ENCODE measurements around the gene DOK7.

The DOK7 gene

DNA sequence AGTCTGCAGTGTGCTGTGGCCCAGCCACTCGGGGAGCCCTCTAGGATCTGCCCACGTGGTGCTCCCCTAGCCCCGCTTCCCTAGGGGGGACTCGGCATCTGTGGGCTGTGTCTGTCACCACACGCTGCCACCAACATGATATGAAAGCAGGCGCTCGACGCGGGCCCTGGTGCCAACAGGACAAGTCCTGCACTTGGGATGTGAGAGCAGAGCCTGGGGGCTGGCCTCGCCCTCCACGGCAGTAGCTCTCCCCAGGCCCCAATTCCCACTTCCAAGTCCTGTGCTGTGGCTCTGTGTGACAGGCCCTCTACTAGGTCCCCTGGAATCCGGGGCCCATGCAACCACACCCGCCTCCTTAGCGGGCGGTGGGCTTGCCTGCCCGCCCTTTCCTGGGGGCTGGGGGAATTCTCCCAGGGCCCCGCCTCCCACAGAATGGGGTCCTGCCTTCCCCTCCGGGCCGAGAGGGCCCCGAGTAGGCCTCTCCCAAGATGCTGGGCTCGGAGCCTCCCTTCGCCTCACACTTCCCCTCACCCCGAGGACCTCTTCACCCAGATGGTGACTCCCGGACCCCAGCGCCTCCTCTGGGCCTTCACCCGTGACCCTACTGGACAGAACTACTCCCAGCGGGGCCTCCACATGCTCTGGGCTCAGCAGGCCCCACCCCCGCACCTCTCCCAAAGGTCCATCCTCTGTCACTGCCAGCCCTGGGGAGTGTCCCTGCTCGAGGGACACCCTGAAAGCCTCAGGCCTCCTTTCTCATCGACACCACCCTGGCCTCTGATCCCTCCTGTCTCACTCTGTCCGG is 57.9 kb downstream of the DOK7 start:
- DNase-seq (ENCODE audit: low read depth, low spot score) = no peak

DNA sequence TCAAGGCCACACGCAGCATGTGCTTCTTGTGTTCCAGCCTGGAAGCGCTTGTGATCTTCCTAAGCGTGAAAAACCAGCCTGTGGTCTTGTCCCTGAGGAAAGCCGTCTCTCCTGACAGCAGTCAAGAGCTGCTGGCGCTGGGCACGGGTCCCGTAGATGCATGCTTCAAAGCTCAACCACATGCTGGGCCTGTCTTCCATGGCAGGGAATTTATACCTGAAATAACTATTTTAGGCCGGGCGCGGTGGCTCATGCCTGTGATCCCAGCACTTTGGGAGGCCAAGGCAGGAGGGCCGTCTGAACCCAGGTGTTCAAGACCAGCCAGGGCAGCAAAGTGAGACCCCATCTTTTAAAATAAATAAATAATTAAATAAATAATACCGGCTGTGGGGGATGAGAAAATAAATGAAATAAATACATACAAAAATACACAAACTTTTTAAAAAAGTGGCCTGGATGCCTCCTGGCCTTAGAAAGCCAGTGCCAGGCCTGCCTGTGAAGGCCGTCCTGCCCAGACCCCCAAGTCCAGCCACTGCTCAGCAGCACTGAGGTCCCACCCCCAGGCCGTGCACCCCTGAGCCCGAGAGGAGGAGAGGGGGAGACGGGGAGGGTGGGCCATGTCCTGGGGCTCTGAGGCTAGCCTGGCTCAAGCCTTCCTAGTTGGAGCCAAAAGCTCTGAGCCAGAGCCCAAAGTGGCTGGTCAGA is 58.7 kb downstream of the DOK7 start:
- DNase-seq (ENCODE audit: low read depth, low spot score) = no peak

DNA sequence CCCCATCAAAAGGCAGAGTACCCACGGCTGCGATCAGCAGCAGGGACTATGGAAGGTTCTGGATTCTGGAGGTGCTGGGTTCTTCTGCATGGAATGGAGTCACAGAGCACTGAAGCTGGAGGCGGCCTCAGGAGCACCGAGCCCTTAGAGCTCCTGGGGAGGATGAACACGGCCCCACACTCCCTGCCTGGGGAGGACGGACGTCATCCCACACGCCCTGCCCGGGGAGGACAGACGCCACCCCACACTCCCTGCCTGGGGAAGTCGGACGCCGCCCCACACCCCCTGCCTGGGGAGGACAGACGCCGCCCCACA is 59.2 kb downstream of the DOK7 start:
- DNase-seq (ENCODE audit: low read depth, low spot score) = no peak

DNA sequence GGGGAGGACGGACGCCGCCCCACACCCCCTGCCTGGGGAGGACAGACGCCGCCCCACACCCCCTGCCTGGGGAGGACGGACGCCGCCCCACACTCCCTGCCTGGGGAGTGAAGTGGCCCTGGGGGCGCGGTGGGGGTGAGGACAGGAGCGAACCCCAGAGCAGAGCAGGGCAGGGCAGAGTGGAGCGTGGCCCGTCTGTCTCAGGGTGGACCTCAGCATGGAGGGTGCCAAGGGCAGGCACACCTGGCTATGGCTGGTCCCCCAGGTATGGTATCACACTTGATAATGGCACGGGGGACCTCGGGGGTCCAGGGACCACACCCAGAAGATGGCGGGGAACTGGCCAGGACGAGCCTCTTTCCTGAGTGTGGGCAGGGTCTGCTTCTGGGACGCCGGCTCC is 59.5 kb downstream of the DOK7 start:
- DNase-seq (ENCODE audit: low read depth, low spot score) = no peak

DNA sequence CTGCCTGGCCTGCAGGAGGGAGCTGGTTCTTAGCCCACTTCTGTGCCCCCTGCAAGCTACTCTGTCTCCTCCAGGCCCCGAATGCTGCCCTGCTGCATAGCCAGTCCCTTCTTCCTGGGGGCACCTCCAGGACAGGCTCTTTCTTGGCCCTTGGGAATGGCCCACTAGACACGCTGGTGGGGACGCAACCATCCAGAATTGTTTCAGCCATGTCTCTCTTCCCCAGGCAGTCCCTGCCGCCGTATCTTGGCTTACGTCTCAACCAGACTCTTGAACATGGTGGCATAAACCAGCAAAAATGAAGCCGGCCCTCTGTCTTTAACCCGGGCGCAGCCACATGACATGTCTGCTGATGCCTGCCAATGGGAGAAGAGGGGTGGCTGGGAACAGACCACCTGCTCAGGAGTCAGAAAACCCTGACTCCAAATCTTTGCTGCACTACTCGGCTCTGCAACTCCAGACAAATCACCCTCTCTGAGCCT is 60.1 kb downstream of the DOK7 start:
- DNase-seq (ENCODE audit: low read depth, low spot score) = no peak

DNA sequence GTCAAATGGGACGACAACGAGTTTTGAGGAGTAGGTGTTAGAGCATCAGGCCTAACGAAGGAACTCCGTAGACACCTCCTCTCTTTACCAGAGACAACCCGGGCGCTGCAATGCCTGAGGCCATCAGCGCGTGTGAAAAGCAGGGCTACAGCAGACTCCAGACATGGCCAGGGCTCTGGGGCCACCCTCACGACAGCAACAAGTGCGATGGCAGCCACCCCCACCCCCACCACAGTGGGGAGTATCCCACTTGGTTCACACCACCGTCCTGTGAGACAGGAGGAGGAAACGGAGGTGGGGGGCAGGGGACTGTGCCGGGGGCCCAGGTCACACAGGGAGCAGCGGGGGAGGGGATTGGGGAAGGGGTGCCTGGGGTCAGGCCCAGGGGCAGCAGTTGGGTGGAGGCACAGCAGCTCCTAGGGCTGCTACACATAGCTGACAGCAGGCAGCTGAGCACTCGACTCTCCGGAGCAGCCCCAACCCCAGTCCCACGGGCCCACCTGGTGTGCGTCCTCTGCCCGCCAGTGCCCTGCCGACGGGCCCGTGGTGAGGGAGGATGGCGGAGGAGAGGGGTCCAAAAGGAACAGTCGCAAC is 60.6 kb downstream of the DOK7 start:
- no peak for DNase-seq (ENCODE audit: low read depth, low spot score)

DNA sequence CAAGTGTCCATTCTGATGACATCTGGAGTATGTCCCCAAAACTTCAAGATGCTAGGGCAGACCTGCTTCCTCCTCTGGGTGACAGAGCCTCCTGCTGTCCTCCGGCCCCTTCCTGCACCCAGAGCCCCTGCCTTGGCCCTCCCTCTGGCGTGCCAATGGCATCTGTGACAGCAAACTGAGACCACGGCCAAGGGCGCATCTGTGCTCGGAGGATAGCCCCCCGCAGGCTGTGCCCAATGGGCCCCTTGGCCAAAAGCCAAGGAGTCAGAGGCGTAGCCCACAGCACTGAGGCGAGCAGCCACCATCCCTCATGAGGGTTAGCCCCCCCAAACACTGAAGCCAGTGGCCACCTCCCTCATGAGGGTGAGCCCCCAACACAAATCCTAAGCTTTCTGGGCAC is 61.2 kb downstream of the DOK7 start:
- DNase-seq (ENCODE audit: low read depth, low spot score) = no peak

DNA sequence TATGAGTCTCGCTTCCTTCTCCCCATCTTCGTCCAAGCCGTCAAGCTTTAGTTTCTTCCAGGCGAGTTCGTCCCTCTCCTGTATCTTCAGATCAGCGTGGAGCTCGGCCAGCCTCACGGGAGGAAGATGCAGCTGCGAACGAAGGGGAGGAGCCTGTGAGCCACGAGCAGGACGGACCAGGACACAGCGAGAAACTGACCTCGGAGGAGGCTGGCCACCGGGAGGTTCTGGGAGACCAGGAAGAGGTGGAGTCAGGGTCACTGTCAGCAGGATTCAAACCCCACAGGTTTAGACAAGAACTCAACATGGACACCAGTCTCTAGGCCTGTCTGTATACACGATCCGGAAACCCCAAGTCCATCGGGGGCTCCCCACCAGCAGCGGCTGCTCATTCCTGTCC is 61.8 kb downstream of the DOK7 start:
- DNase-seq (ENCODE audit: low read depth, low spot score) = no peak

DNA sequence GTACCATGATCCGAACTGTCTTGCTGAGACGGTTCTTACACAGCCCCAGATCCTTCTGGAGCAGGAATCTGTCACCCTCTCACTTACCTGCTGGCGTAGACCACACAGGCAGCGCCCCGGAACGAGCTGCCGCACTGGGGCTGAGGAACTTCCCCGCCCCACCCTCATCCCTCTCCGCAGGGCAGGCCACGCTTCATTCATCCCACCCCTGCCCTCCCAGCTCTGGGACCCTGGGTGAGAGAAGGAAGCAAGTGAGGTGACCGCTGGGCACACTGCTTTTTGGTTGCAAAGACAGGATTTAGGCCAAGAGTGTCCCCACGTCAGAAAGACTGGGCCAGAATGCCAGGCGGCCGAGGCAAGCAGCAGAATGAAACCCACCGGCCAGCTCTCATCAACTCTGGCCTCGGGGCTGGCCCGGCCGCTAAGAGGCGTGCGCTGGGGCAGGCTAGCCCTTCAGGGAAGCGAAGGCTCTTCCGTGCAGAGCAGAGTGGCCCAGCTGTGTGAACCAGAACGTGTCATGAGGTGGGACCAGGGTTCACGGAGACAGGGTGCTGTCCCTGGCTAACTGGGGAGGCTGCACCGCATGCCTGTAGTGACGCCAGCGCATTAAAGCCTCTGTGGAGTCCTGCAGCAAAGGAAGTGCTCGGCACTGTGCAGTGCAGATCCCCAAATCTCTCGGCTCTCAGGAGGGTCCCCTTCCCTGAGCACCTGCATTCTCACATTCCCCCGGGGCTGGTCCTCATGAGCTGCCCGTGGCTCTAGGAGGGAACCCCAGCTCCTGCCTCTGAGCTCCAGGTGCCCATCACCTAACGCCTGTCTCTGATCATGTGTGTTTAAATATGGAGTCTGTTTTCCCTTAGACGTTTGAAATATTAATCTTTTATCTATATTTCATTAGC is 62.7 kb downstream of the DOK7 start:
- DNase-seq (ENCODE audit: low read depth, low spot score) = no peak

DNA sequence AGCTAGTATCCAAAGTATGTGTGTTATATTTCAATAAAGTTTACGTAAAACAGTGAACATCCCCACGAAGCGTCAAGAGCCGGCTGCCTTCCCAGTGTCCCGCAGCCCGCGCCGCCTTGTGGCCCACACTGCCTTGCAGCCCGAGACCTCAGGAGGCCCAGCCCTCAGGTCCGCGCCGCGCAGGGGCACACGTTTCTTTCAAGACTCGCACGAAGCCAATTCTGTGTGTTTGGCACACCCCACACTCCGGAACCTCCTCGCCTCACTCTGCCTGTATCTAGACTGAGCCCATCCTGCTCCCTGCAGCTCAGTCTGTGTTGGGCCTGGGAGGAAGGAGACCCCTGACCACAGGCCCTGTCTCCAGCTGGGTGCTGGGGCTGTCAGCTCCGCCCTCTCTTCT is 63.4 kb downstream of the DOK7 start:
- no peak for DNase-seq (ENCODE audit: low read depth, low spot score)

DNA sequence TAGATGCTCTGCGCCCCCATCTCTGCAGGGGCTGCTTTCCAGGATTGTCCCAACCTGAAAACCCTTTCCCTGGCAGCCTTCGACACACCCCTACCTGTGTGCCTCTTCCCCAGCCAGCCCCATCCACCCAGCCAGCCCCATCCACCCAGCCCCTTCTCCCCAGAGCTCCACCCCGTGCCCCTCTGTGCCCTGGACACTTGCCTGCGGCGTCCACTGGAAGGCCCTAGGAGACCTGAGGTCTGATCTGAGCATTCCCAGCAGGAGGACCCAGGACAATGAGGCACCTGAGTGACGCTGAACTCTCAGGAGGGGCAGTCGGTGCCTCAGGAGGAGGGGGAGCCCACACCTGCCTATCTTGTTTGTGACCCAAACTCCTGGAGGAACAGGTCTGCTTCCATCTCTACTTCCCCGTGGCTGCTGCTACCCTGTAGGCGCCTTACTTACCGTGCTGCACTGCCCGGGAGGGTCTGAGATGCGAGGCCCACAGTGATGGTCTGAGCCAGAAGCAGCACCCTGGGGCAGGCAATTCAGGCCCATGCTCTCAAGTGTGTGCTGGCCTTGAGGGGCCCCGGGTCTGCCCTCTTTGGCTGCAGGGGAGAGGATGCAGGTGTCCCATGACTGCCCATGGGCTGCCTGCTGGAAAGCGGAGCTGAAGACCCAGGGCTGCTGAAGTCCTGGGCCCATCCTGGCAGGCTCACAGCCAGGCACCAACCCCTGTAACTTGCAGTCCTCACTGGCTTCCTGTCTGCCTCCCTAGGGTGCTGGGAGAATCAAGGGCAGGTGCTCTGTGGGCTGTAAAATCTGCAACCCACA is 64.2 kb downstream of the DOK7 start:
- no peak for DNase-seq (ENCODE audit: low read depth, low spot score)

DNA sequence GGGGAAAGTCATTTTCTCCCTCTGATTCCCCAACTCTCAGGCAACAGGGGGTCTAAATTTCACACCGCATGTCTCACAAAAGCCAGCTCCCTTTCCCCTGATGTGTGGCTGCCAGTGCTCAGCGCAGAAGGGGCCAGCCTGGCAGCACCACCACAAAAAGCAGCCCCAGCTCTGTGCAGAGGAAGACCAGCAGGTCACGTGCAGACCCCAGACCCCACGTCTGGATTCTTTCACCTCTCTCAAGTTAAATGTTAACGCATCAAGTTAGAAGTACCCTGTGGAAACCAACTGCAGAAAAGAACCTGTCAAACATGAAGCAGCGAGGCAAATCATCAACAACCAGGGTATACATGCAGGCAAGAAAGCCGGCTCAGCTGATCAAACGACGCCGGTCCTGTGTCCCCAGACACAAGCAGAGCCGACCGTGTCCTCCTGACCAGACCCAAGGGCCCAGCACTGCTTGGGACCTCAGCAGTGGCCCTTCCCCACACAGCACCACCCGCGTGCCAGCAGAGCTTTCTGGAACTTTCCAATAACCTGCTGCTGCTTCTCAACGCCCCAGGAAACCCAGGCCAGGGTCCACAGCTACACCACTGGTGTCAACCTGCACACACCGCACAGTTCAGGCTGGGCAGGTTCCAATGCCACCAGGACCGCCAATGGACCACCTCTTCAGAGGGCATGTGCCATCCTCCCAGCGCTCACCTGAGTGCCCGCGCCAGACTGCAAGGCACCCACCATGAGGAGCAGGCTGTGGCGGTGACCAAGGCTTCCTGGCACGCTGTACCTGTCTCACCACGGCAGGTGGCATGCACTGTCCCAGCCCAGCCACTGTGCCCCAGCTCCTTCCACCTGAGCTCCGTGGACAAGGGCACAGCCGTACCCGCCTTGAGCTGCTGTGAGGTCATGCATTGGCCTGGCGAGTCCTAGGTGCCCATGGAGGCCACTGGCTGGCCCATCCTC is 65.1 kb downstream of the DOK7 start:
- no peak for DNase-seq (ENCODE audit: low read depth, low spot score)

DNA sequence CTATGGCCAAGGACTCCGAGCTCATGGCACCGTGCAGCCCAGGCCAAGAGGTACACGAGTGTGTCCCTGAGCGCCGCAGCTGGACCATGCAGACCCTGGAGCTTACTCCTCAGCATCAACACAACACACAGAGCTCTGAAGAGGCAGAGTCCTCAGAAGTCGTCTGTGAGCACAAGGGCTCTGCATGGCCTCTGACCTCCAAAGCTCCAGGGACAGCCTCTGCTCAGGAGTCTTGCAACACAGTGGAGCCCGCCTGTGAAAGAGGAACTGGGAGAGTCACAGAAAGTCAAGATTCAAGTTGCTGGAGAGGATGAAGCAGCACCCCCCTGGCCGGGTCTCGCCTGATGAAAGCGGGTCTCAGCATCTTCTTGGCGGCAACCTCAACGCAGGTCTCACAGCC is 66.3 kb downstream of the DOK7 start:
- no peak for DNase-seq (ENCODE audit: low read depth, low spot score)

DNA sequence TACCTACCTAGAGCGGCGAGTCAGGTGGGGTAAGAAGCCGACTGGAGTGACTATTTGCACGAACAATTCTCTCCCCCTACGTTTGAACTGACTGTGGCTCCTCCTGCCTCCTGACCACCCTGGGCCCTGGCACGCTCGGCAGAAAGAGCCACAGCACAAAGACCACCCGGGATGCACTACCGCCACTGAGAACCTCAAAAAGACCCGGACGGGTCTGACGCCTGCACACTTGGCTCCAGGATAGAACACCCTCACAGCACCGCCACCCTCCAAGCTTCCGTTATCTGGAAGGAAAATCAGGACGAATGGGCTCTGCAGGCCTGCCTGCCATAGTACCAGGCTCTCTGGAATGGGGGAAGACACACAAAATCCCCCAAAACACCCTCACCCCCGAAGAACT is 66.9 kb downstream of the DOK7 start:
- DNase-seq (ENCODE audit: low read depth, low spot score) = no peak

DNA sequence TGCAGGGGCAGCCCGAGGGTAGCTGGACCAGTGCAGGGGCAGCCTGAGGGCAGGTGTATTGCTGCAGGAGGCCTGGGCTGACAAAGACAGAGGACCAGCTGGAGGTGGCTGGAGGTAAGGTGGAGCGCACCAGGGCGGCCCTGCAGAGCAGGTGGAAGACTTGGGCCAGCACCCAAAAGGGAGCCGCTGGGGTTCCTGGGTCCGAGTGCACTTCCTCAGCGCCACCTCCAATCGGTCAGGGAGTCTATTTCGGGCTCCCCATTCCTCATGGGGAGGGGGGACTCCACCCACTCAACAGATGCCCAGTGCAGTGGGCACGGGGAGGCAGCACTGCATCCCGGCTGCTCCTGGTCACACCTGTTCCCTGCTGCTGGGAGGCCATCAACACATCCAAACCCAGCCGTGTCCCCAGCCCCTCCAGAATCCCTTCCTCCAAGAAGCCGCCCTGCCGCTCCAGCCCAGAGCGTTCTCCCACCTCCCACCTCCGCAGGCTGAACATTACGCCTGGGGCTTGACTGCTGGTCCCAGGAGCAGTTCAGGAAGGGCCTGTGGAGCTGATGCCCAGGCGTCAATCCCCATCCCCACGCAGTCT is 67.7 kb downstream of the DOK7 start:
- peak; percentile 36 for DNase-seq (ENCODE audit: low read depth, low spot score)

DNA sequence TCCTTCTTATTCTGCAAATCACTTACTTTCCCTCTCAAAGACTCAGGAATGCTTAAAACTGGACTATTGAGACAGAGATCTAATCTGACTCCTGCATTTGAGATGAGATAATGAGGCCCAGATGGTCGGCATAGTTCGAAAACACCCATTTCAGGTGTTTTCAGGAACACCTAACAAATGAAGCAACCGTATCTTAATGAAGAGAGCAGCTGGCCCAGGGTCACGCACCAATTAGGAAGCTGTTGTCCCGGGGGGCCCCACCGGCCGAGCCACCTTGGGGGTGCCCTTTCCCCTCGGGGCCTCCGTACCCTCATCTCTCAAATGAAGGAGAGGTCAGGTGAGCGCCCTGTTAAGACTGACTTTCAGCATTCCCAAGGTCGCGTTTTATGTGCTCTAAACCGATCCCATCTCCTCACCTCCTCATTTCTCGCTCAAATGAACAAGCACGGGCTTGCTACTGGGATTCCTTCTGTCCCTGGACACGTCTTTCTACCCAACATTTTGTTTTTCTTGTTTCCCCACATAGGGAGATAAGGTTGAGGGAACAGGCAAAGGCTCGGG is 68.3 kb downstream of the DOK7 start:
- DNase-seq (ENCODE audit: low read depth, low spot score) = peak; percentile 13

DNA sequence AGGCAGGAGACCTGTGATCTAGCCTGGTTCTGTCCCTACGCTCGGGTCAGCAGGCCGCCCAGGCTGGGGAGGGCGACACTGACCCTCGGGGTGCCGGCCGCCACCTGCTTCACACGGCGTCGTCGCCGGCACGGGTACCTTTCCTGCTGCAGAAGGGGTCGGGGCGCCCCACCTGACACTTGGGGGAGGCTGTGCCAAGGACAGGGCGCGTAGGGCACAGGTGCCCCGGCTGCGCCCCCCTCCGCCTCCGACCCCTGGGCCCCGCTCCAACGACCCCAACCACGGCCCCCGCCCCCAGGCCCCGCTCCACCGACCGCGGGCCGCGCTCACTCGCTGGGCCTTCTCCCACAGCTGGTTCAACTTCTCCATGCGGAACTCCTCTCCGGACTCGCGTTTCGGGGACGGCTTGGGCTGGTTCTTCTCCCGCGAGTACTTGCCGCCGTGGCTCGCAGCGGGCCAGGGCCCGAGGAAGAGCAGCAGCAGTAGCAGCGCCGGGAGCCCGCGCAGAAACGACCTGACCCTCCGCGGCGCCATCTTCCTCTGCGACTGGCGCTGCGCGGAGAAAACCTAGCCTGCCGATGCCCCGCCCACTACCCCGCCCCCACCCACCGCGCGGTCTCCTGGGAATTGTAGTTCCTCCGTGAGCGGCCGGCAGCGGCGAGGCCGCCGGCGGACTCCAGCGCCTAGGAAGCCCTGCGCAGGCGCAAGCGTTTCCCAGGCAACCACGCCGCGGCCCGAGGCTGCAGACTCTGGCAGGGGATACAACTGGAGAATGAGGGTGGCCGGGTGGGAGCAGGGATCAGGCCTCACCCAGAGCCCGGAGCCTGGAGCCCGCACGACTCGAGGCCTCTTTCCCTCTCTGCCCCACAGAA is 69.0 kb downstream of the DOK7 start, which contains the start of gene LRPAP1:
TSS of gene LRPAP1 (minus strand) at position 544 of the 872 bp plus-strand sequence. CDS start at position 534, 10 bp downstream.
- DNase-seq (ENCODE audit: low read depth, low spot score) = peak; percentile 95

All from ELF-1 (cell line).